Left ventricle myocardium superior (tissue), 1 donor: Measurements from ENCODE around the gene SPOCK2. TPM values are rescaled to one million over a fixed set of nuclear protein-coding genes. Genes with fewer than 3 reads are reported as not detected.
A peak's percentile ranks its signal among the peaks of the same experiment; 100 is the strongest.
"Not testable (repeated sequence)": the region's sequence is repeated elsewhere in the genome, so short reads cannot be mapped to it uniquely, and the experiment has no call there.

Experiments
- ATAC-seq: fragments of 200-7000 bp; cut with Tn5 transposase; one replicate; pipeline ENCODE4 v1.9.1; 2020; ENCODE audit warnings: mild to moderate bottlenecking, moderate library complexity
- DNase-seq: peaks from one replicate; pipeline ENCODE4 v3.0.0-alpha.2; 2020
- intact Hi-C: fragments of 100-400 bp; cut with micrococcal nuclease; formaldehyde crosslinking; loops from one replicate; pipeline ENCODE4 v1.11.0; 2022
- long read RNA-seq: library from polyadenylated mRNA; unstranded; transcript quantifications from one replicate; pipeline ENCODE4 v2.0.0, GENCODE V29; 2021
- total RNA-seq: library from RNA; stranded (reverse); fragmentation: NEBNext Ultra II Directional; extraction: Animal tissue kit (Norgen Biotek cat#: 25700); gene quantifications from one replicate; pipeline ENCODE4 v1.2.1, GENCODE V29; 2021
- donor health status: DM: no; HTN: yes; CAD: no; lungs with severe emphysema.

SPOCK2 gene
- 12.7 TPM for total RNA-seq
- long read RNA-seq, partial matches to known transcripts = 0 of 23 reads
- long read RNA-seq, other reads (novel, unspliced or antisense) = 21 of 23 reads

GRCh38 chr10:72087969-72088888 is at the start of gene SPOCK2:
Gene SPOCK2, minus strand, starts transcription at chr10:72088551. Its CDS starts 223 bp downstream, at chr10:72088328.
- peak; percentile 39 for ATAC-seq
- no peak for DNase-seq
- intact Hi-C loops = no loop called here

GRCh38 chr10:72137583-72137982 is 49.2 kb upstream of the SPOCK2 start:
- DNase-seq = no peak
- ATAC-seq = no peak
- intact Hi-C loops = no loop called here

GRCh38 chr10:72136225-72136624 is 47.9 kb upstream of the SPOCK2 start:
- DNase-seq, intact Hi-C loops, ATAC-seq: not testable (repeated sequence)

- no peak for ATAC-seq
- intact Hi-C loops = no loop called here
- no peak for DNase-seq
Observed at GRCh38 chr10:72134785-72135767, 46.7 kb upstream of the SPOCK2 start.

- ATAC-seq (peak; percentile 34), DNase-seq (no peak)
- intact Hi-C loops = no loop called here
Observed at GRCh38 chr10:72133517-72133916, 45.2 kb upstream of the SPOCK2 start.

GRCh38 chr10:72132854-72133253 is 44.5 kb upstream of the SPOCK2 start:
- DNase-seq (no peak), ATAC-seq (no peak)
- intact Hi-C loops = no loop called here

- intact Hi-C loops = loop anchor here (5.0 kb wide), 1 partner anchor 215 kb away; no protein-coding TSS in a partner anchor
- no peak for ATAC-seq
Observed at GRCh38 chr10:72127571-72127970, 39.2 kb upstream of the SPOCK2 start.

GRCh38 chr10:72126872-72127232 is 38.5 kb upstream of the SPOCK2 start:
- intact Hi-C loops = loop anchor here (5.0 kb wide), 1 partner anchor 215 kb away; no protein-coding TSS in a partner anchor
- DNase-seq = no peak
- no peak for ATAC-seq

More at GRCh38 chr10:72127571-72127970, 39.2 kb upstream of the SPOCK2 start:
- no peak for DNase-seq

- intact Hi-C loops = loop anchor here (5.0 kb wide), 1 partner anchor 216 kb away; no protein-coding TSS in a partner anchor
- peak; percentile 36 for ATAC-seq
- no peak for DNase-seq
Observed at GRCh38 chr10:72126184-72126871, 38.0 kb upstream of the SPOCK2 start.

GRCh38 chr10:72124989-72125388 is 36.6 kb upstream of the SPOCK2 start:
- ATAC-seq (peak; percentile 62), DNase-seq (no peak)
- intact Hi-C loops = loop anchor here (5.0 kb wide), 1 partner anchor 217 kb away; no protein-coding TSS in a partner anchor

- no peak for DNase-seq
- intact Hi-C loops = no loop called here
- ATAC-seq = no peak
Observed at GRCh38 chr10:72124381-72124780, 36.0 kb upstream of the SPOCK2 start.

- ATAC-seq (no peak), DNase-seq (no peak)
- intact Hi-C loops = no loop called here
Observed at GRCh38 chr10:72123616-72124015, 35.3 kb upstream of the SPOCK2 start.

- ATAC-seq (no peak), DNase-seq (no peak)
- intact Hi-C loops = no loop called here
Observed at GRCh38 chr10:72122221-72122620, 33.9 kb upstream of the SPOCK2 start.

- intact Hi-C loops = no loop called here
- ATAC-seq = no peak
Observed at GRCh38 chr10:72121389-72121788, 33.0 kb upstream of the SPOCK2 start.

GRCh38 chr10:72116372-72116771 is 28.0 kb upstream of the SPOCK2 start:
- ATAC-seq (no peak), DNase-seq (no peak)
- intact Hi-C loops = no loop called here

More at GRCh38 chr10:72121389-72121788, 33.0 kb upstream of the SPOCK2 start:
- no peak for DNase-seq

GRCh38 chr10:72114706-72115450 is 26.5 kb upstream of the SPOCK2 start:
- DNase-seq = no peak
- no peak for ATAC-seq
- intact Hi-C loops = no loop called here

GRCh38 chr10:72110673-72111401 is 22.5 kb upstream of the SPOCK2 start:
- intact Hi-C loops = no loop called here

More at GRCh38 chr10:72110673-72111401, 22.5 kb upstream of the SPOCK2 start:
- DNase-seq (no peak), ATAC-seq (peak; percentile 89)
